Erythroblast (primary cell): ENCODE measurements around the gene TREM2.

Source experiments
- GATA1 ChIP-seq: IDR thresholded peaks from 2 replicates; pipeline ENCODE4 v1.6.1; 2011; ENCODE audit warnings: low read depth, mild to moderate bottlenecking, control low read depth, low read length, moderate library complexity
- POLR2A ChIP-seq: IDR thresholded peaks from 2 replicates; pipeline ENCODE4 v1.6.1; 2011; ENCODE audit warnings: mild to moderate bottlenecking, low read length

DNA sequence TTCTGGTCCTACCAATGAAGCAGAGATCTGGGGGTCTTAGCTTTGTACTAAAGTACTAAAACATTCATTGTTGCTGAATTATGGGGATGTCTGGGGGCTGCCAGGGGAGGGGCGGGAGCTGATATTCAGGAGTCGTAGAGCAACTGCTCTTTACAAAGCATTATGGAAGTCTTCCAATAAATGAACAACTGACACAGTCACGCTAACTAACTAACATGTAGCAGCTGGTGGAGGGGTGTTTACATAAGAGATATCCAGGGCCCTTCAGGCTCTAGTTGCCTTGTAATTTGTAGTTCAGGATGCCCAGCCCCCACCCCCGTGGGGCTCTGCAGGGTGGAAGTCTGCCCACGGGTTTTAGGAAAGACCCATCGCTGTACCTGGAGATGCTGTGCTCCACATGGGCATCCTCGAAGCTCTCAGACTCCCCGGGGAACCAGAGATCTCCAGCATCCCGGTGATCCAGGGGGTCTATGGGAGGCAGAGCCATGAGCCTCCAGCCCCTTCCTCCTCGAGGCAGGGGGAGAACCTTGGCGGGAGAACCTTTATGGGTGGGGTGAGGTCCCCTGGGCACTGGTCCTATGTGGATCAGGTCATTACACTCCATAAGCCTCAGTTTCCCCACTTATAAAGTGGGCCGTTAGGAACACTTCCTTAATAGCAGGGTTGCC lies 3.4 kb downstream of the TREM2 start:
- TF ChIP-seq POLR2A (no peak), GATA1 (no peak)
